GM18873 (cell line): ENCODE data around the gene SMARCA4.
"Not testable (repeated sequence)": the region's sequence is repeated elsewhere in the genome, so short reads cannot be mapped to it uniquely, and the experiment has no call there.

ENCODE experiments used
- ATAC-seq: cut with Tn5 transposase; IDR thresholded peaks from one replicate; pipeline ENCODE4 v1.9.1; 2021; ENCODE audit warnings: mild to moderate bottlenecking, moderate library complexity, moderate number of reproducible peaks; ENCODE audit not compliant: unreplicated experiment, low FRiP score

SMARCA4 gene

DNA sequence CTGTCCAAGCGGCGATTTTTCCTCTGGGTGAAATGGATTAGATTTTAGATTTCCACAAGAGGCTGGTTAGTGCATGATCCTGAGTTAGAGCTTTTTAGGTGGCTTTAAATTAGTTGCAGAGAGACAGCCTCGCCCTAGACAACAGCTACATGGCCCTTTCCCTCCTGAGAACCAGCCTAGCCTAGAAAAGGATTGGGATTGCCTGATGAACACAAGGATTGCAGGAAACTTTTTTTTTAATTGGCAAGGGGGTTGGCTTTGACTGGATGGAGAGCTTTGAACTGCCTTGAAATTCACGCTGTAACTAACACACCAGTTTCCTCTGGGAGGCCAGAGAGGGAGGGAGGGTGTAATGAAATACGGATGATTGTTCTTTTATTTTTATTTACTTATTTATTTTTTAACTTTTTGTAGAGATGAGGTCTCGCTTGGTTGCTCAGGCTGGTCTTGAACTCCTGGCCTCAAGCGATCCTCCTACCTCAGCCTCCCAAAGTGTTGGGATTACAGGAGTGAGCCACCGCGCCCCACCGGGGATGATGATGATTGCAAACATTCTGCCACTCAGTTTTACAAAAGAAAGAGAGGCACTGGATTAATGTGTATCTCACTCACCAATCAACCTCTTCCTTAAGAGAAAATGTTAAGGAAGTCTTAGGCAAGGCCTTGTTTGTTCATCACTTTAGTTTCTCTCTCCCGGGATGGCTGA, 130.3 kb downstream of the SMARCA4 start:
- no peak for ATAC-seq

DNA sequence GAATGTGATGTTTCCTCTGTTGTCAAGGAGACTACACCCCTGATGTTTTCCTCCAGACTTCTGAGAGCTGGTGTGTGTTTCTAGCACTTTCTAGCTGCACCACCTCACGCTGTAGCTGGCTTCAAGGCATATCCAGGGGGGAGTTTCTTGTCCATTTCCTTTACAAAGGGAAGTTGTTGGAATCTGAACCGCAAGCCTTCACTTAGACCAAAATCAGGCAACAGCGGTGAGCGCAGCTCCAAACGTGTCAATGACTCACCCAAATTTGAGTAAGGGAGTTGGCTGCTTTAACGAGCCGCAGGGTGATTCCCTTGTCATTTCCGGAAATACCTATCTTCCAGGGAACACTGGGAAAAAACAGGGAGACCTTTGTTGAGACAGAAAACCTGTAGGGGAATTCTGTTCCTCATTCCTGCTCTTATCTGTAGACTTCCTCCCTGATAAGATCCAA, 130.9 kb downstream of the SMARCA4 start:
- no peak for ATAC-seq

DNA sequence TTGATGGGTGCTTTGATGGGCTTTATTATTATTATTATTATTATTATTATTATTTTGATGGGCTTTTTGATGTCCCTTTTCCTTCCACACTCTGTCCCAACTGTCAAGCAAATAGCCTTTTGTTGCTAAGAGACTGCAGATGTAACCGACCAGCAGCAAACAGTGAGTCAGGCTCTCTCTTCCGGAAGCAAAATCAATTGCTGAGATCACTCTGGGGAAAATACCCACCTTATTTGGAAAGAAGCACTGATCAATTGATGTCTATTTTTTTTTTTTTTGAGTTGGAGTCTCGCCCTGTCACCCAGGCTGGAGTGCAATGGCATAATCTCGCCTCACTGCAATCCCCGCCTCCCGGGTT, 131.3 kb downstream of the SMARCA4 start:
- no peak for ATAC-seq

DNA sequence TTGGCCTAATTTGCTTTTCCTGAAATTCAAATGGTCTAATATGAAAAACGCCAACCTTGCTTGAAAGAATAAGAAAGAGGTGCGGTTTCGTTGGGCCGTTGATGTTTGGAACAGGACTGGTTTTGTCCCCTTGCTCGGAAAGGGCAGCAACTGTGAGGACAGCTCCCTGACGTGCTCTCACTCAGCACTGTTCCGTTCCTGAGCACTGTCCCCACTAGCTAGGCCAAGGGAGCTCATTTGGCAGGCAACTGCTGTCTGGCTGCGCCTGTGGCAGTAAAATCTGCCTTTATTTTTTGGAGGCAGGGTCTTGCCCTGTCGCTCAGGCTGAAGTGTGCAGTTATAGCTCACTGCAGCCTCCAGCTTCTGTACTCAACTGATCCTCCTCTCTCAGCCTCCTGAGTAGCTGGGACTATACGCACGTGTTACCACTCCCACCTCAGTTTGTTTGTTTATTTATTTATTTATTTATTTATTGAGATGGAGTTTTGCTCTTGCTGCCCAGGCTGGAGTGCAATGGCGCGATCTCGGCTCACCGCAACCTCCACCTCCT, 132.9 kb downstream of the SMARCA4 start:
- ATAC-seq: no peak

DNA sequence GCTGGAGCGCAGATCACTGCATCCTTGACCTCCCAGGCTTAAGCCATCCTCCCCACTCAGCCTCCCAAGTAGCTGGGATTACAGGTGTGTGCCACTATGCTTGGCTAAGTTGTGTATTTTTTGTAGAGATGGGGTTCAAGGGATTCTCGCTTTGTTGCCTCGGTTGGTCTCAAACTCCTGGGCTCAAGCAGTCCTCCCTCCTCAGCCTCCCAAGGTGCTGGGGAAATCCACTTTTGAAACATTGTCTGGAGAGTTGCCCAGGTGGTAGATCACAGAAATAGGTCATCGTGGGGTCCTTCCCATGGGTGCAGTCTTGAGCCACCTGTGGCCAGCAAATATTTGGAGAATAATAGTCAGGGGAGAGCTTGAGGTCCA, 133.7 kb downstream of the SMARCA4 start:
- ATAC-seq: no peak

DNA sequence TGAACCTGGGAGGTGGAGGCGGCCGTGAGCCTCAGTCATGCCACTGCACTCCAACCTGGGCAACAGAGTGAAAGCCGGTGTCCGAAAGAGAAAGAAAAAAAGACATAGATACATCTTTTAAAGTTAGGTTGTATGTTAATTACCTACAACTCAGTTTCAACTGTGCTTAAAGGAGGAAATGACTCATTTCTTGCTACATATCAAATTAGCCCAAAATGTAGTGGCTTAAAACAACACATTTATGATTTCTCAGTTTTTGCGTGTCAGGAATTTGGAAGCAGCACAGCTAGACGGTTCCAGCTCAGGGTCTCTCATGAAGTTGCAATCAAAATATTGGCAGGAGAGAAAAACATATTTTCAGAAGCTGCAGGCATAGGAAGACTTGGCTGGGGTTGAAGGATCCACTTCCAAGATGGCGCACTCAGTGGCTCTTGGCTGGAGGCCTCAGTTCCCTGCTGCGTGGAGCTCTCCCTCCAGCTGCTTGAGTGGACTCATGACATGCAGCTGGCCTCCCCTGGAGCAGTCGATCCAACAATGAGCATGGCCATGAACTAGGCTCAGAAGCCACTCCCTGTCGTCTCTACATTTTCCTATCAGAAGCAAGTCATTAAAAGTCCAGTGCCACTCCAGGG, 135.5 kb downstream of the SMARCA4 start:
- no peak for ATAC-seq

DNA sequence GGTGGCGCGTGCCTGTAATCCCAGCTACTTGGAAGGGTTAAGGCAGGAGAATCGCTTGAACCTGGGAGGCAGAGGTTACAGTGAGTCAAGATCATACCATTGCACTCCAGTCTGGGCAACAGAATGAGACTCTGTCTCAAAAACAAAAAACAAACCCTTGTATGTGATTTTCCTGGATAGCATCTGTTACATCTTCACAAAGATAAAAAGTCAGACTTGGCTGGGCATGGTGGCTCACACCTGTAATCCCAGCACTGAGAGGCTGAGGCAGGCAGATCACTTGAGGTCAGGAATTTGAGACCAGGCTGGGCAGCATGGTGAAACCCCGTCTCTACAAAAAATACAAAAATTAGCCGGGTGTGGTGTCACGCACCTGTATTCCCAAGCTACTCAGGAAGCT, 136.5 kb downstream of the SMARCA4 start:
- not testable (repeated sequence) for ATAC-seq

DNA sequence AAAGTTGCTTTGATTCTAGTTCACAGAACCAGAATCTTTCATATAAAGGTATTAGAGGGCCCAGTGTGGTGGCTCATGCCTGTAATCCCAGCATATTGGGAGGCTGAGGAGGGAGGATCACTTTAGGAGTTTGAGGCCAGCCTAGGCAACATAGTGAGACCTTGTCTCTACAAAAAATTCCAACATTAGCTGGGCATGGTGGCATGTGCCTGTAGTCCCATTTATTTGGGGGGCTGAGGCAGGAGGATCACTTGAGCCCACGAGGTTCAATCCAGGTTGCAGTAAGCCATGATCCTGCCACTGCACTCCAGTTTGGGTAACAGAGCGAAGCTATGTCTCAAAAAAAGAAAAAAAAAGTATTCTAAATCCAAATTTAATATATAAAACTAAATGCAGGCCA, 137.5 kb downstream of the SMARCA4 start:
- no peak for ATAC-seq

DNA sequence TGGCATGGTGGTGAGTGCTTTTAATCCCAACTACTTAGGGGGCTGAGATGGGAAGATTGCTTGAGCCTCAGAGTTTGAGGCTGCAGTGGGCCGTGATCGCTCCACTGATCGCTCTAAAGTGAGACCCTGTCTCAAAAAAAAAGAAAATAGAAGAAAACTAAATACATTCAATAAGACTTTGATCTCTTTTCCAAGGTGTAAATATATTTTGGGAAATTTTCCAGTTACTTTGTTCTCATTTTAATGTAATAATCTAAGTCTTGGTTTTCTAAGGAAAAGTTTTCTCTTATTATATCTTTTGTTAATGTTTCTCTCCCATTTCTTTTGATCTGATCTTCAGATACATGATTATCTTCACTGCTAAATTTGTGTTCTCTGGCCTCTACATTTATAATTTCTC, 138.0 kb downstream of the SMARCA4 start:
- no peak for ATAC-seq

DNA sequence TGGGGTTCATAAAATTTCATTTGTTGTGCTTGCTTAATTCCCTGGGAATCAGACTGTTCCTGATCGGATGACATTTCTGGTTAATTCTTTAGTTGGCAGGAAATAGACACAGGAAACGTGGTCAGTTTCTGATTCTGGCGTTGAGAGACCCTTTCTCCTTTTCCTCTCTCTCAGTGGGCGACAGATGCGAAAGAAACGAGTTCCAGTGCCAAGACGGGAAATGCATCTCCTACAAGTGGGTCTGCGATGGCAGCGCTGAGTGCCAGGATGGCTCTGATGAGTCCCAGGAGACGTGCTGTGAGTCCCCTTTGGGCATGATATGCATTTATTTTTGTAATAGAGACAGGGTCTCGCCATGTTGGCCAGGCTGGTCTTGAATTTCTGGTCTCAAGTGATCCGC, 139.2 kb downstream of the SMARCA4 start:
- no peak for ATAC-seq

DNA sequence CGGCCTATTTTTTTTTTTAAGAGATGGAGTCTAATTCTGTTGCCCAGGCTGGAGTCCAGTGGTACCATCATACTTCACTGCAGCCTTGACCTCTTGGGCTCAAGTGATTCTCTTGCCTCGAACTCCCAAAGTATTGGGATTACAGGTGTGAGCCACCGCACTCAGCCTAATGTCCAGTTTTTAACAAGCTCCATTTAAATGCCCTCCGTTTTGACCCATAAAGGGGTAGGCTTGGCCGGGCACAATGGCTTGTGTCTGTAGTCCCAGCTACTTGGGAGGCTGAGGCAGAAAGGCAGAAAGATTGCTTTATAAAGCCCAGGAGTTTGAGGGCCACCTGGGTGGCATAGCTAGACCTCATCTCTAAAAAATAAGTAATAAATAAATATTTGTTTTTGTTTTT, 140.2 kb downstream of the SMARCA4 start:
- ATAC-seq: no peak

DNA sequence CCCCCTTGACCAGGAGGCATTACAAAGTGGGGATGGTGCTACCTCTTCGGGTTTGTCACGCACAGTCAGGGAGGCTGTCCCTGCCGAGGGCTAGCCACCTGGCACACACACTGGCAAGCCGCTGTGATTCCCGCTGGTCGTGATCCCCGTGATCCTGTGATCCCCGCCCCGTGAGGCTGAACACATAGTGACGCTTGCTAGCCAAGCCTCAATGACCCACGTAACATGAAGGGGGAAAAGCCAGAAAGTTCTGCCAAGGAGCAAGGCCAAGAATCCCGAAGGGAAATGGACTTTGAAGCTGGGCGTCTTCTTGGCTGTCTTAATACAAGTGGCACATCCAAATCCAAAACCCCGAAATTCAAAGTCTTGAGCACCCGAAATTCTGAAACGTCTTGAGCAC, 142.1 kb downstream of the SMARCA4 start:
- no peak for ATAC-seq

DNA sequence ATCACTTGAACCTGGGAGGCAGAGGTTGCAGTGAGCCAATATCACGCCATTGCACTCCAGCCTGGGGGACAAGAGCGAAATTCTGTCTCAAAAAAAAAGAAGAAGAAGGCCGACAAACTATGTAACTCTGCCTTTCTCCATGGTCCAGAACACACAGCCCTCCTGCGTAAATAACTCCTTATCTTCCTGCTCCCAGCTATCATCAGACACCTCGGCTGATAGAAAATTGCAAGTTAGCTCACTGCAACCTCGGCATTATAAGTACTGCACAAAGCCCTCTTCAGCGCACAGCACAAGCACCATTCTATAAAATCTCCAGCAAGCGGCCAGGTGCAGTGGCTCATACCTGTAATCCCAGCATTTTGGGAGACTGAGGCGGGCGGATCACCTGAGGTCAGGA, 142.8 kb downstream of the SMARCA4 start:
- not testable (repeated sequence) for ATAC-seq

DNA sequence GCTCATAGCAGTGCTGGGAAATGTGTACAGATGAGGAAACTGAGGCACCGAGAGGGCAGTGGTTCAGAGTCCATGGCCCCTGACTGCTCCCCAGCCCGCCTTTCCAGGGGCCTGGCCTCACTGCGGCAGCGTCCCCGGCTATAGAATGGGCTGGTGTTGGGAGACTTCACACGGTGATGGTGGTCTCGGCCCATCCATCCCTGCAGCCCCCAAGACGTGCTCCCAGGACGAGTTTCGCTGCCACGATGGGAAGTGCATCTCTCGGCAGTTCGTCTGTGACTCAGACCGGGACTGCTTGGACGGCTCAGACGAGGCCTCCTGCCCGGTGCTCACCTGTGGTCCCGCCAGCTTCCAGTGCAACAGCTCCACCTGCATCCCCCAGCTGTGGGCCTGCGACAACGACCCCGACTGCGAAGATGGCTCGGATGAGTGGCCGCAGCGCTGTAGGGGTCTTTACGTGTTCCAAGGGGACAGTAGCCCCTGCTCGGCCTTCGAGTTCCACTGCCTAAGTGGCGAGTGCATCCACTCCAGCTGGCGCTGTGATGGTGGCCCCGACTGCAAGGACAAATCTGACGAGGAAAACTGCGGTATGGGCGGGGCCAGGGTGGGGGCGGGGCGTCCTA, 144.3 kb downstream of the SMARCA4 start:
- ATAC-seq: no peak

DNA sequence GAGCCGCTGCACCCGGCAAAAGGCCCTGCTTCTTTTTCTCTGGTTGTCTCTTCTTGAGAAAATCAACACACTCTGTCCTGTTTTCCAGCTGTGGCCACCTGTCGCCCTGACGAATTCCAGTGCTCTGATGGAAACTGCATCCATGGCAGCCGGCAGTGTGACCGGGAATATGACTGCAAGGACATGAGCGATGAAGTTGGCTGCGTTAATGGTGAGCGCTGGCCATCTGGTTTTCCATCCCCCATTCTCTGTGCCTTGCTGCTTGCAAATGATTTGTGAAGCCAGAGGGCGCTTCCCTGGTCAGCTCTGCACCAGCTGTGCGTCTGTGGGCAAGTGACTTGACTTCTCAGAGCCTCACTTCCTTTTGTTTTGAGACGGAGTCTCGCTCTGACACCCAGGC, 145.6 kb downstream of the SMARCA4 start:
- no peak for ATAC-seq

DNA sequence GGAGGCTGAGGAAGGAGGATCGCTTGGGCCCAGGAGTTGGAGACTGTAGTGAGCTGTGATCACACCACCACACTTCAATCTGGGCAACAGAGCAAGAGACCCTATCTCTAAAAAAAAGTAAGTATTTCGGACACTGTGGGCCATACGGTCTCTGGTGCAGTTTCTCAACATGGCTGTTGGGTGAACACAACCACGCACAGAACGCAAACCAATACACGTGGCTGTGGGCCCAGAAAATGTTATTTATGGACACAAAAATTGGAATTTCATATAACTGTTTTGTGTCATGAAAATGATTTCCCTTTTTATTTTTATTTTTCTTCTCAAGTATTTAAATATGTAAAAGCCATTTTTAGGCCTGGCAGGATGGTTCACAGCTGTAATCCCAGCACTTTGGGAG, 147.9 kb downstream of the SMARCA4 start:
- ATAC-seq: no peak

DNA sequence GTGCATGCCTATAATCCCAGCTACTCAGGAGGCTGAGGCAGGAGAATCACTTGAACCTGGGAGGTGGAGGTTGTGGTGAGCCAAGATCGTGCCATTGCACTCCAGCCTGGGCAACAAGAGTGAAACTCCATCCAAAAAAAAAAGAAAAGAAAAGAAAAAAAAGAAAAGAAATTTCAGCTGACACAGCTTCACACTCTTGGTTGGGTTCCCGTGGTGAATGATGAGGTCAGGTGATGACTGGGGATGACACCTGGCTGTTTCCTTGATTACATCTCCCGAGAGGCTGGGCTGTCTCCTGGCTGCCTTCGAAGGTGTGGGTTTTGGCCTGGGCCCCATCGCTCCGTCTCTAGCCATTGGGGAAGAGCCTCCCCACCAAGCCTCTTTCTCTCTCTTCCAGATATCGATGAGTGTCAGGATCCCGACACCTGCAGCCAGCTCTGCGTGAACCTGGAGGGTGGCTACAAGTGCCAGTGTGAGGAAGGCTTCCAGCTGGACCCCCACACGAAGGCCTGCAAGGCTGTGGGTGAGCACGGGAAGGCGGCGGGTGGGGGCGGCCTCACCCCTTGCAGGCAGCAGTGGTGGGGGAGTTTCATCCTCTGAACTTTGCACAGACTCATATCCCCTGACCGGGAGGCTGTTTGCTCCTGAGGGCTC, 150.4 kb downstream of the SMARCA4 start:
- no peak for ATAC-seq

DNA sequence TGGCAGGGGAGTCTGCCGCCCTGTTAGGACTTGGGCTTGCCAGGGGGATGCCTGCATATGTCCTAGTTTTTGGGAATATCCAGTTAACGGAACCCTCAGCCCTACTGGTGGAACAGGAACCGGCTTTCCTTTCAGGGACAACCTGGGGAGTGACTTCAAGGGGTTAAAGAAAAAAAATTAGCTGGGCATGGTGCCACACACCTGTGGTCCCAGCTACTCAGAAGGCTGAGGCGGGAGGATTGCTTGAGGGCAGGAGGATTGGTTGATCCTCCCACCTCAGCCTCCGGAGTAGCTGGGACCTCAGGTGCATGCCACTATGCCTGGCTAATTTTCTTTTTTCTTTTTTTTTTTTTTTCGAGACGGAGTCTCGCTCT, 150.9 kb downstream of the SMARCA4 start:
- ATAC-seq: no peak
